OCI-LY3 (cell line): Measurements from ENCODE around the gene PABPN1L.

ENCODE experiments used
- EZH2phosphoT487 ChIP-seq: fragments of 200-600 bp; shearing (Covaris generic); IDR thresholded peaks from 2 replicates; pipeline ENCODE4 v1.6.1; 2018; ENCODE audit warnings: antibody characterized with exemption, mixed run types, low read depth
- TF ChIP-seq, protein P1 (sequence below): fragments of 200-600, 300-600 bp; sonication (generic); IDR thresholded peaks from 2 replicates; pipeline ENCODE4 v1.5.1; 2014; ENCODE audit warnings: antibody characterized with exemption, low read length, low read depth

- TF ChIP-seq, protein P1, sequence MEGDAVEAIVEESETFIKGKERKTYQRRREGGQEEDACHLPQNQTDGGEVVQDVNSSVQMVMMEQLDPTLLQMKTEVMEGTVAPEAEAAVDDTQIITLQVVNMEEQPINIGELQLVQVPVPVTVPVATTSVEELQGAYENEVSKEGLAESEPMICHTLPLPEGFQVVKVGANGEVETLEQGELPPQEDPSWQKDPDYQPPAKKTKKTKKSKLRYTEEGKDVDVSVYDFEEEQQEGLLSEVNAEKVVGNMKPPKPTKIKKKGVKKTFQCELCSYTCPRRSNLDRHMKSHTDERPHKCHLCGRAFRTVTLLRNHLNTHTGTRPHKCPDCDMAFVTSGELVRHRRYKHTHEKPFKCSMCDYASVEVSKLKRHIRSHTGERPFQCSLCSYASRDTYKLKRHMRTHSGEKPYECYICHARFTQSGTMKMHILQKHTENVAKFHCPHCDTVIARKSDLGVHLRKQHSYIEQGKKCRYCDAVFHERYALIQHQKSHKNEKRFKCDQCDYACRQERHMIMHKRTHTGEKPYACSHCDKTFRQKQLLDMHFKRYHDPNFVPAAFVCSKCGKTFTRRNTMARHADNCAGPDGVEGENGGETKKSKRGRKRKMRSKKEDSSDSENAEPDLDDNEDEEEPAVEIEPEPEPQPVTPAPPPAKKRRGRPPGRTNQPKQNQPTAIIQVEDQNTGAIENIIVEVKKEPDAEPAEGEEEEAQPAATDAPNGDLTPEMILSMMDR = no peak
- TF ChIP-seq EZH2phosphoT487 = no peak
Measured at GRCh38 chr16:88825146-88825545, 41.3 kb downstream of the PABPN1L start.
